Fibroblast of mammary gland (primary cell): ENCODE measurements around the gene SNAPC1.

ENCODE experiments used
- DNase-seq: peaks from one replicate; pipeline ENCODE4 v3.0.0-alpha.2; 2010; ENCODE audit warnings: low read depth
- H3K4me3 ChIP-seq: 2 replicates; pipeline ENCODE4 v1.5.1; 2011; ENCODE audit warnings: low read depth, mild to moderate bottlenecking, low read length, moderate library complexity; ENCODE audit not compliant: control insufficient read depth
- CTCF ChIP-seq: conservative IDR thresholded peaks from 2 replicates; pipeline ENCODE4 v1.5.1; 2011; ENCODE audit warnings: low read depth, low read length, inconsistent platforms; ENCODE audit not compliant: control insufficient read depth, insufficient read depth

SNAPC1 gene

GRCh38 chr14:61769893-61770292 is 7.7 kb downstream of the SNAPC1 start:
- TF ChIP-seq CTCF, result no peak
- no peak overlapping the region for H3K4me3 ChIP-seq
- DNase-seq, result no peak

GRCh38 chr14:61774861-61775260 is 12.6 kb downstream of the SNAPC1 start:
- TF ChIP-seq CTCF, result no peak
- DNase-seq, result peak; percentile 60
- no peak overlapping the region for H3K4me3 ChIP-seq

GRCh38 chr14:61780125-61780524 is 17.9 kb downstream of the SNAPC1 start:
- no peak for TF ChIP-seq CTCF
- no peak overlapping the region for H3K4me3 ChIP-seq
- DNase-seq, result no peak

- H3K4me3 ChIP-seq, result no peak overlapping the region
- TF ChIP-seq CTCF, result no peak
- DNase-seq, result no peak
Measured at GRCh38 chr14:61797309-61797708, 35.1 kb downstream of the SNAPC1 start.

- TF ChIP-seq CTCF, result no peak
- no peak overlapping the region for H3K4me3 ChIP-seq
- DNase-seq, result no peak
Measured at GRCh38 chr14:61802010-61802568, 39.9 kb downstream of the SNAPC1 start.

GRCh38 chr14:61803755-61804154 is 41.5 kb downstream of the SNAPC1 start:
- no peak for DNase-seq
- no peak overlapping the region for H3K4me3 ChIP-seq
- TF ChIP-seq CTCF, result no peak

GRCh38 chr14:61805451-61805850 is 43.2 kb downstream of the SNAPC1 start:
- no peak for DNase-seq
- no peak overlapping the region for H3K4me3 ChIP-seq
- TF ChIP-seq CTCF, result no peak
